ENCODE data around the gene OR52I1. TPM values are rescaled to one million over a fixed set of nuclear protein-coding genes. Genes with fewer than 3 reads are reported as not detected.

OR52I1 gene
- total RNA-seq, 1 donor from 2014 or later: not detected

GRCh38 chr11:4606231-4607015 lies 12.6 kb downstream of the OR52I1 start:
- Mint-ChIP-seq H3K4me1 (ENCODE audit: unreplicated experiment) (peaks cover 14% of the 10 kb centered on the region), H3K36me3 (peaks cover 15% of the 10 kb centered on the region), H3K4me3 (peak overlapping the region; percentile 91), H3K27ac (peak overlapping the region; percentile 57), H3K9me3 (no peaks in the 10 kb centered on the region), H3K27me3 (peaks cover 4% of the 10 kb centered on the region)
- TF ChIP-seq CTCF (conservative IDR thresholded peaks at IDR 0.05): no peak
- DNase-seq (ENCODE audit: extremely low spot score, unreplicated experiment): no peak

DNA sequence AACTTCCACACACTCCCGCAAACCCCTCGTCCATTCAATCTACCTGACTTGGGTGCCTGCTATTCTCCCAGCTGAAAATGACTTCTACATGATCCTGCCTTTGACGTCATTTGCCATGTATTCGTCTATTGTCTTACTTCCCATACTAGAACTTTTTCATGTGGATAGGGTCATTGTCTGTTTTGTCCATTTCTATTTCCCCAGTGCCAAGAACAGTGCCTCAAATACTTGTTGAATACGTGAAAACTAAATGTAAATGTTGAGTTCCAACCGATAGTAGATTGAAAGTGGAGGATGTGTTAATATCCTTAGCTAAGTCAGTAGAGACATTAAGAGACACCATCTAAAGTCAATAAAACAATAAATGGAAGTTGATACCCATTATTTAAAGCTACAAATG lies 13.3 kb downstream of the OR52I1 start:
- Mint-ChIP-seq H3K27ac (peak overlapping the region; percentile 57), H3K9me3 (no peaks in the 10 kb centered on the region), H3K4me1 (ENCODE audit: unreplicated experiment) (peaks cover 14% of the 10 kb centered on the region), H3K4me3 (peak overlapping the region; percentile 91), H3K27me3 (peaks cover 5% of the 10 kb centered on the region), H3K36me3 (peaks cover 14% of the 10 kb centered on the region)
- TF ChIP-seq CTCF (conservative IDR thresholded peaks at IDR 0.05): no peak
- no peak for DNase-seq (ENCODE audit: extremely low spot score, unreplicated experiment)

GRCh38 chr11:4607781-4608666 lies 14.2 kb downstream of the OR52I1 start, which contains the start of gene TRIM68:
Gene TRIM68, minus strand, starts transcription at chr11:4608231. Its CDS starts 2,727 bp downstream, at chr11:4605504.
- H3K27me3 Mint-ChIP-seq: peaks cover 11% of the 10 kb centered on the region
- H3K36me3 Mint-ChIP-seq: peaks cover 10% of the 10 kb centered on the region
- no peak for TF ChIP-seq CTCF (conservative IDR thresholded peaks at IDR 0.05)
- no peaks in the 10 kb centered on the region for H3K9me3 Mint-ChIP-seq
- peak within 1 kb of the TSS; percentile 57 for H3K27ac Mint-ChIP-seq
- peak within 1 kb of the TSS; percentile 91 for H3K4me3 Mint-ChIP-seq
- peak; percentile 95 for DNase-seq (ENCODE audit: extremely low spot score, unreplicated experiment)
- peaks cover 14% of the 10 kb centered on the region for H3K4me1 Mint-ChIP-seq (ENCODE audit: unreplicated experiment)

DNA sequence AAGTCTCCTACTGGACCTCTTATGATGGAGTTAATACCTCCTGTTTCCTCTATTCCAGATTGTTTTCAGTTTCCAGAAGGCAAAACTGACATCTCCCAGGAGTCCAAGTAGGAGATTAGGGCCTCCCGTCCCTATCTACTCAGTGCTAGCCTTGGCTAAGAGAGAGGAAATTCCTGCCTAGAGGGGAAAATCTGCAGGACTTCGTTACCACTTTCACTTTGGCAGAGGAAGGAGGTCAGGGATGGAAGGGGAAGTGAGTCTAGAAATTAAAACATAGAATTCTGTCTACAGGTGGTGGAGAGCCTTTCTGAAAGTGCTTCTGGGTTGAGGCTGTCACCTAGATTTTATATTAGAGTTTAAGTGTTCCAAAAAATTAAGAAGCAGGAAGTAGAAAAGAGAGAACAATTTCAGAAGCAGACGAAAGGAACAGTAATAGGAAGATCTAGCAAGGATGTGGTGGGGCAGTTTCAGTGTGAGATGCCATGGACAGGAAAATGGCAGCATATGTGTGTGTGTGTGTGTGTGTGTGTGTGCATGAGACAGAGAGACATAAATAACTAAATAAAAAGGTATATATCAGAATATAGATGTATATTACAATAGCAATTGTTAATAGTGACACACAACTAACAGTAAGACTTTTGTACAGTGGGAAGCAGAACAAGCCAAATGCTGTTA lies 16.6 kb downstream of the OR52I1 start:
- peaks cover 14% of the 10 kb centered on the region for H3K4me1 Mint-ChIP-seq (ENCODE audit: unreplicated experiment)
- no peak overlapping the region for H3K4me3 Mint-ChIP-seq
- no peak for DNase-seq (ENCODE audit: extremely low spot score, unreplicated experiment)
- no peaks in the 10 kb centered on the region for H3K36me3 Mint-ChIP-seq
- H3K9me3 Mint-ChIP-seq: no peaks in the 10 kb centered on the region
- H3K27ac Mint-ChIP-seq: no peak overlapping the region
- peaks cover 24% of the 10 kb centered on the region for H3K27me3 Mint-ChIP-seq
- no peak for TF ChIP-seq CTCF (conservative IDR thresholded peaks at IDR 0.05)

- no peak for TF ChIP-seq CTCF (conservative IDR thresholded peaks at IDR 0.05)
- no peaks in the 10 kb centered on the region for H3K9me3 Mint-ChIP-seq
- DNase-seq (ENCODE audit: extremely low spot score, unreplicated experiment): no peak
- H3K36me3 Mint-ChIP-seq: no peaks in the 10 kb centered on the region
- no peak overlapping the region for H3K27ac Mint-ChIP-seq
- peaks cover 11% of the 10 kb centered on the region for H3K4me1 Mint-ChIP-seq (ENCODE audit: unreplicated experiment)
- peaks cover 25% of the 10 kb centered on the region for H3K27me3 Mint-ChIP-seq
- no peak overlapping the region for H3K4me3 Mint-ChIP-seq
Observed at GRCh38 chr11:4611986-4612385, 18.1 kb downstream of the OR52I1 start.

Measured in type B pancreatic cell (in vitro differentiated cells).